Lower leg skin (tissue), 3 donors: ENCODE data around the gene CYP3A7.

Experiments used
- POLR2A ChIP-seq, 2 donors: fragments of 450-650 bp; IDR thresholded peaks; one replicate each; pipeline ENCODE4 v1.6.1; 2016 to 2017; ENCODE audit warnings: antibody characterized with exemption in 2 of 2, mild to moderate bottlenecking in 1 of 2, moderate library complexity in 1 of 2
- TF ChIP-seq, protein P1 (sequence below), 3 donors: fragments of 450-650 bp; IDR thresholded peaks; one replicate each; pipeline ENCODE4 v1.5.1; 2016; ENCODE audit warnings: antibody characterized with exemption in 3 of 3, mild to moderate bottlenecking in 3 of 3, moderate library complexity in 2 of 3

DNA sequence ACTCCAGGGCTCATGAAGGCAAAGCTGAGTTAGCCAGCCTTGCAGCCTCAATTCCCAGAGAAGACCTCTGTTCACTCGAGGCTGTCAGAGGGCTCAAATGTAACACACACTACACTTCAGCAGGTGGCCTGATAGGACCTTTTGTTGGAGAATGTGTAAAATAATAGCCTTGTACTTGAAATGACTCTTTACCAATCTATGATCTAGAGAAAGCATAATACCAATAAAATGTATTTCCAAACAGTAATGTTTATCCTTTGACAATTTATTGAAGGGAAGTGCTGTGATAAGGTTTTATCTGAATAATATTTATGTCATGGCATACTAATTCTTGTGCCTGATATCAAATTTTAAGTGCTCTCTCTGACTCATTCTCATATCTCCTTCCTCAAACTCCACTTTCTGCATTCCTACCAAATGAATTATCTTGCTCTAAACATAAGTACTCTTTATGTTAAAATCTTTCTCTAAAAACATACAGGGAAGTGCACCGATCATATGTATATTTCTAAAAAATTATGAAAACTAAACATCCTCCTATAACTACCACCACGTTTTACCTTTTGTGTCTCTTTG lies 20.9 kb downstream of the CYP3A7 start:
- TF ChIP-seq, protein P1, sequence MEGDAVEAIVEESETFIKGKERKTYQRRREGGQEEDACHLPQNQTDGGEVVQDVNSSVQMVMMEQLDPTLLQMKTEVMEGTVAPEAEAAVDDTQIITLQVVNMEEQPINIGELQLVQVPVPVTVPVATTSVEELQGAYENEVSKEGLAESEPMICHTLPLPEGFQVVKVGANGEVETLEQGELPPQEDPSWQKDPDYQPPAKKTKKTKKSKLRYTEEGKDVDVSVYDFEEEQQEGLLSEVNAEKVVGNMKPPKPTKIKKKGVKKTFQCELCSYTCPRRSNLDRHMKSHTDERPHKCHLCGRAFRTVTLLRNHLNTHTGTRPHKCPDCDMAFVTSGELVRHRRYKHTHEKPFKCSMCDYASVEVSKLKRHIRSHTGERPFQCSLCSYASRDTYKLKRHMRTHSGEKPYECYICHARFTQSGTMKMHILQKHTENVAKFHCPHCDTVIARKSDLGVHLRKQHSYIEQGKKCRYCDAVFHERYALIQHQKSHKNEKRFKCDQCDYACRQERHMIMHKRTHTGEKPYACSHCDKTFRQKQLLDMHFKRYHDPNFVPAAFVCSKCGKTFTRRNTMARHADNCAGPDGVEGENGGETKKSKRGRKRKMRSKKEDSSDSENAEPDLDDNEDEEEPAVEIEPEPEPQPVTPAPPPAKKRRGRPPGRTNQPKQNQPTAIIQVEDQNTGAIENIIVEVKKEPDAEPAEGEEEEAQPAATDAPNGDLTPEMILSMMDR (IDR thresholded peaks at IDR 0.05): no peak
- TF ChIP-seq POLR2A (IDR thresholded peaks at IDR 0.05): no peak
